H1 (cell line): ENCODE results near the gene MICALL1. TPM values are rescaled to one million over a fixed set of nuclear protein-coding genes. Genes with fewer than 3 reads are reported as not detected.

Experiments
- CTCF ChIA-PET: fragments of 300-600 bp; sonication (Branson Sonifier 250); formaldehyde crosslinking; loops from one replicate; lab custom pipeline; 2021; ENCODE audit not compliant: partially characterized antibody; lab: Charles Lee
- POLR2A ChIA-PET: fragments of 300-600 bp; sonication (Branson Sonifier 250); formaldehyde crosslinking; loops from one replicate; lab custom pipeline; 2021; ENCODE audit warnings: inconsistent platforms; ENCODE audit not compliant: partially characterized antibody; lab: Charles Lee
- DNase-seq, 2 experiments: peaks; one replicate each; pipeline versions ENCODE4 v3.0.0 to v3.0.0-alpha.2; 2010 to 2022; ENCODE audit warnings: low spot score in 2 of 2, low read depth in 1 of 2, mixed read lengths in 1 of 2
- FAIRE-seq: peaks from 2 replicates; lab custom pipeline; 2011; peaks lifted over from hg19 to GRCh38; lab: Jason Lieb, UNC
- H2AFZ ChIP-seq: 2 replicates; pipeline ENCODE4 v1.8.1; 2012; ENCODE audit warnings: low read length, inconsistent platforms
- H2AK5ac ChIP-seq: 2 replicates; pipeline ENCODE4 v1.6.1; 2013; ENCODE audit warnings: low read depth, low read length
- H2BK120ac ChIP-seq: replicated peaks from 2 replicates; pipeline ENCODE3; 2013; ENCODE audit warnings: low read depth, low read length, inconsistent platforms
- H2BK12ac ChIP-seq: 2 replicates; pipeline ENCODE4 v1.6.1; 2013; ENCODE audit warnings: low read depth, low read length
- H2BK15ac ChIP-seq: 2 replicates; pipeline ENCODE4 v1.6.1; 2013; ENCODE audit warnings: low read length
- H2BK20ac ChIP-seq: 2 replicates; pipeline ENCODE4 v1.6.1; 2013; ENCODE audit warnings: low read length
- H2BK5ac ChIP-seq: 2 replicates; pipeline ENCODE4 v1.6.1; 2013; ENCODE audit warnings: low read depth, low read length
- H3K14ac ChIP-seq: 2 replicates; pipeline ENCODE4 v1.6.1; 2013; ENCODE audit warnings: inconsistent platforms; ENCODE audit not compliant: insufficient read length
- H3K18ac ChIP-seq: 2 replicates; pipeline ENCODE4 v1.6.1; 2013; ENCODE audit warnings: low read length; ENCODE audit errors: extremely low read depth
- H3K23ac ChIP-seq: 2 replicates; pipeline ENCODE4 v1.6.1; 2013; ENCODE audit warnings: inconsistent platforms; ENCODE audit not compliant: insufficient read length
- H3K23me2 ChIP-seq: 2 replicates; pipeline ENCODE4 v1.6.1; 2013; ENCODE audit warnings: low read depth, low read length
- H3K27ac ChIP-seq: 2 replicates; pipeline ENCODE4 v1.6.1; 2011; ENCODE audit warnings: low read depth, low read length, inconsistent platforms
- H3K27me3 ChIP-seq, 4 experiments: replicated peaks in 1 of 4; 1 replicate in 1 of 4; 2 replicates in 3 of 4; pipeline versions ENCODE4 v1.6.1 to v1.8.1; 2011 to 2013; ENCODE audit warnings: low read length in 3 of 4, mild to moderate bottlenecking in 3 of 4, inconsistent platforms in 2 of 4, mixed read lengths in 2 of 4, moderate library complexity in 1 of 4; ENCODE audit not compliant: control insufficient read depth in 3 of 4, insufficient read depth in 3 of 4; ENCODE audit errors: extremely low read depth in 1 of 4
- H3K36me3 ChIP-seq, 4 experiments: 2 replicates each; pipeline versions ENCODE4 v1.6.1 to v1.8.1; 2011 to 2013; ENCODE audit warnings: mild to moderate bottlenecking in 4 of 4, low read length in 3 of 4, moderate library complexity in 2 of 4, control low read depth in 1 of 4, inconsistent platforms in 1 of 4; ENCODE audit not compliant: insufficient read depth in 4 of 4, control insufficient read depth in 2 of 4
- H3K4ac ChIP-seq: replicated peaks from 2 replicates; pipeline ENCODE3; 2013; ENCODE audit warnings: low read length, low read depth, mixed read lengths, inconsistent platforms; ENCODE audit not compliant: insufficient read length
- H3K4me1 ChIP-seq, 4 experiments: replicated peaks in 1 of 4; 1 replicate in 1 of 4; 2 replicates in 3 of 4; pipeline versions ENCODE4 v1.6.1 to v1.8.1; 2011 to 2013; ENCODE audit warnings: low read length in 3 of 4, inconsistent platforms in 2 of 4, mixed read lengths in 1 of 4; ENCODE audit not compliant: insufficient read depth in 4 of 4, control insufficient read depth in 3 of 4
- H3K4me2 ChIP-seq, 2 experiments: 2 replicates each; pipeline versions ENCODE4 v1.6.1 to v1.8.1; 2011 to 2013; ENCODE audit warnings: low read depth in 2 of 2, low read length in 2 of 2, control low read depth in 1 of 2, inconsistent platforms in 1 of 2, mild to moderate bottlenecking in 1 of 2; ENCODE audit not compliant: insufficient read depth in 1 of 2
- H3K4me3 ChIP-seq, 4 experiments: fragments of 200-600, 300-600 bp in 1 of 4; sonication (generic), shearing (Covaris generic), sonication (Bioruptor Twin) in 1 of 4; 2 replicates each; pipeline versions ENCODE4 v1.5.1 to v1.8.1; 2011 to 2016; ENCODE audit warnings: low read length in 4 of 4, low read depth in 3 of 4, control low read depth in 2 of 4, inconsistent platforms in 2 of 4, mild to moderate bottlenecking in 2 of 4, mixed read lengths in 1 of 4, moderate library complexity in 1 of 4; ENCODE audit not compliant: insufficient read depth in 2 of 4; ENCODE audit errors: extremely low read depth in 1 of 4
- H3K56ac ChIP-seq: replicated peaks from 2 replicates; pipeline ENCODE3; 2013; ENCODE audit warnings: low read depth, mild to moderate bottlenecking, mixed read lengths, low read length, inconsistent platforms; ENCODE audit not compliant: insufficient read length
- H3K79me1 ChIP-seq: 2 replicates; pipeline ENCODE4 v1.6.1; 2013; ENCODE audit warnings: low read depth, low read length, control low read depth
- H3K79me2 ChIP-seq, 2 experiments: 2 replicates each; pipeline versions ENCODE4 v1.6.1 to v1.8.1; 2012 to 2013; ENCODE audit warnings: low read length in 2 of 2, mild to moderate bottlenecking in 2 of 2, inconsistent platforms in 1 of 2; ENCODE audit not compliant: insufficient read depth in 2 of 2, control insufficient read depth in 1 of 2
- H3K9ac ChIP-seq, 4 experiments: replicated peaks in 1 of 4; 1 replicate in 1 of 4; 2 replicates in 3 of 4; pipeline versions ENCODE4 v1.6.1 to v1.8.1; 2011 to 2013; ENCODE audit warnings: low read depth in 3 of 4, low read length in 3 of 4, control low read depth in 2 of 4, mild to moderate bottlenecking in 2 of 4, moderate library complexity in 2 of 4, inconsistent platforms in 1 of 4; ENCODE audit errors: extremely low read depth in 1 of 4
- H3K9me3 ChIP-seq, 2 experiments: 2 replicates each; pipeline versions ENCODE4 v1.6.1 to v1.8.1; 2012 to 2013; ENCODE audit warnings: mild to moderate bottlenecking in 2 of 2, moderate library complexity in 2 of 2, control low read depth in 1 of 2, inconsistent platforms in 1 of 2, low read depth in 1 of 2, low read length in 1 of 2, mixed read lengths in 1 of 2; ENCODE audit not compliant: insufficient read depth in 2 of 2
- H4K20me1 ChIP-seq, 2 experiments: replicated peaks in 1 of 2; 2 replicates each; pipeline versions ENCODE3 to v1.8.1; 2011 to 2013; ENCODE audit warnings: inconsistent platforms in 2 of 2, low read length in 2 of 2, mild to moderate bottlenecking in 1 of 2; ENCODE audit not compliant: insufficient read depth in 2 of 2, control insufficient read depth in 1 of 2
- H4K5ac ChIP-seq: 2 replicates; pipeline ENCODE4 v1.6.1; 2013; ENCODE audit warnings: low read length, low read depth, mixed read lengths, inconsistent platforms; ENCODE audit not compliant: insufficient read length
- H4K8ac ChIP-seq: 2 replicates; pipeline ENCODE4 v1.8.0; 2013; ENCODE audit warnings: mild to moderate bottlenecking, moderate library complexity, low read length, inconsistent platforms; ENCODE audit not compliant: insufficient read depth; ENCODE audit errors: extremely low read depth
- H4K91ac ChIP-seq: replicated peaks from 2 replicates; pipeline ENCODE3; 2013; ENCODE audit warnings: low read length, mixed read lengths, inconsistent platforms; ENCODE audit not compliant: insufficient read length
- ASH2L ChIP-seq: fragments of 200-600, 300-600 bp; sonication (generic); IDR thresholded peaks from one replicate; pipeline ENCODE4 v1.7.1; 2017; ENCODE audit warnings: low read length
- RXRA ChIP-seq: IDR thresholded peaks from 2 replicates; pipeline ENCODE4 v1.6.1; 2011; ENCODE audit warnings: low read depth, mild to moderate bottlenecking, low read length, moderate library complexity; ENCODE audit not compliant: insufficient read depth
- WGBS, 2 experiments: shearing (Covaris generic) in 1 of 2; methylation state at CpG; one replicate each; pipeline versions ENCODE4 v1.1.6 to v1.1.7; 2013 to 2015; ENCODE audit warnings: low lambda C conversion rate in 2 of 2, mixed read lengths in 2 of 2, inconsistent platforms in 1 of 2, low coverage in 1 of 2, missing lambda C conversion rate in 1 of 2; ENCODE audit not compliant: insufficient replicate concordance in 2 of 2, insufficient coverage in 1 of 2, insufficient read length in 1 of 2; ENCODE audit errors: extremely low coverage in 1 of 2, missing lambda C conversion rate in 1 of 2; 5-methylcytosine and 5-hydroxymethylcytosine counted together
- polyA plus RNA-seq, 7 experiments: library from polyadenylated mRNA; depleted of rRNA in 3 of 7; stranded (reverse) in 5 of 7; unstranded in 2 of 7; fragments of >200 nt in 5 of 7; fragments of 200-250 nt in 2 of 7; gene quantifications; 1 replicate in 5 of 7; 2 replicates in 1 of 7; 4 replicates in 1 of 7; pipeline versions ENCODE4 v1.2.1 to v1.2.3, GENCODE V29; 2011 to 2013; ENCODE audit warnings: missing spikeins in 2 of 7, mixed read lengths in 2 of 7
- total RNA-seq: library from RNA; stranded (reverse); fragmentation: NEBNext Ultra II Directional; extraction: Animal tissue kit (Norgen Biotek cat#: 25700); gene quantifications from 2 replicates; pipeline ENCODE4 v1.2.1, GENCODE V29; 2021

MICALL1 gene
- total and polyA plus RNA-seq, 2 of the 8 experiments (the other 6 are each of a cell fraction or from before 2014, with no cell fraction given), result 17.7 to 32.1 TPM

- Histone ChIP-seq H3K79me2 (peaks cover 0 to 16% of the 10 kb centered on the region in 2 experiments; a peak in 2 of 4 replicates), H3K4ac (no peak overlapping the region), H3K36me3 (peaks cover 10 to 16% (median 14%) of the 10 kb centered on the region in 4 experiments), H4K91ac (no peak overlapping the region), H3K4me1 (peaks cover 0 to 10% (median 4%) of the 10 kb centered on the region in 4 experiments; a peak in 4 of 7 replicates), H3K79me1 (peaks cover 4% of the 10 kb centered on the region; the same call in 1 of the 2 replicates), H2BK12ac (no peak overlapping the region), H3K4me2 (peak overlapping the region; percentile 84 to 94), H4K20me1 (no peaks in the 10 kb centered on the region), H4K8ac (no peak overlapping the region), H3K23me2 (peaks cover 6% of the 10 kb centered on the region), H2BK5ac (peak overlapping the region; percentile 66; the same call in 1 of the 2 replicates), H2AFZ (peak overlapping the region; percentile 79), H4K5ac (no peak overlapping the region), H3K14ac (no peak overlapping the region), H3K9me3 (no peaks in the 10 kb centered on the region), H2BK120ac (no peak overlapping the region), H2BK20ac (no peak overlapping the region), H3K23ac (no peak overlapping the region), H3K18ac (no peak overlapping the region), H3K27ac (no peak overlapping the region), H2BK15ac (no peak overlapping the region), H3K9ac (peak overlapping the region in 1 of 4 experiments; percentile 30; a peak in 1 of 7 replicates), H2AK5ac (no peak overlapping the region), H3K27me3 (no peaks in the 10 kb centered on the region; a peak in 4 of 7 replicates), H3K4me3 (peak overlapping the region; percentile 85 to 98 (median 94)), H3K56ac (no peak overlapping the region)
- 10% methylated on average over 13 of the region's 13 CpGs; no CpG with 5 or more reads in 1 of the 2 experiments for WGBS, 2 experiments
- peak; percentile 9 for TF ChIP-seq ASH2L
- no peak for TF ChIP-seq RXRA
- ChIA-PET CTCF (interaction anchor here (0.7 to 7.9 kb wide), 13 partner anchors 12 to 728 kb away, joined by 3 to 48 read pairs (median 3); partner anchors contain the start of gene TOMM22), POLR2A (interaction anchor here (0.6 to 2.1 kb wide), 9 partner anchors 12 to 130 kb away, joined by 3 to 5 read pairs (median 3); partner anchors contain the start of gene GALR3)
- DNase-seq, result peak in 1 of 2 experiments; percentile 62
- FAIRE-seq, result no peak
These were observed 47.0 kb downstream of the MICALL1 start for GRCh38 chr22:37953062-37953436.
